RWPE1 (cell line): ENCODE measurements around the gene RBM12.
"Not testable (repeated sequence)": the region's sequence is repeated elsewhere in the genome, so short reads cannot be mapped to it uniquely, and the experiment has no call there.

Experiments
- CTCF ChIA-PET: fragments of 350-600 bp; sonication (Branson Sonifier 250); formaldehyde crosslinking; extraction: SDS; loops from one replicate; lab custom pipeline; 2021; lab: Yijun Ruan, JAX
- POLR2A ChIA-PET: fragments of 400-600 bp; formaldehyde crosslinking; extraction: SDS; loops from one replicate; lab custom pipeline; 2020; ENCODE audit warnings: antibody characterized with exemption; ENCODE audit not compliant: low non-redundant PET; lab: Yijun Ruan, JAX
- DNase-seq: peaks from one replicate; pipeline ENCODE4 v3.0.0; 2012; ENCODE audit warnings: low spot score
- H3K27ac ChIP-seq: fragments of 450-650 bp; 2 replicates; pipeline ENCODE4 v1.5.1; 2017
- TF ChIP-seq, protein P1 (sequence below): fragments of 450-650 bp; conservative IDR thresholded peaks from 2 replicates; pipeline ENCODE4 v1.5.1; 2017; ENCODE audit warnings: low read depth, mild to moderate bottlenecking

Gene RBM12

DNA sequence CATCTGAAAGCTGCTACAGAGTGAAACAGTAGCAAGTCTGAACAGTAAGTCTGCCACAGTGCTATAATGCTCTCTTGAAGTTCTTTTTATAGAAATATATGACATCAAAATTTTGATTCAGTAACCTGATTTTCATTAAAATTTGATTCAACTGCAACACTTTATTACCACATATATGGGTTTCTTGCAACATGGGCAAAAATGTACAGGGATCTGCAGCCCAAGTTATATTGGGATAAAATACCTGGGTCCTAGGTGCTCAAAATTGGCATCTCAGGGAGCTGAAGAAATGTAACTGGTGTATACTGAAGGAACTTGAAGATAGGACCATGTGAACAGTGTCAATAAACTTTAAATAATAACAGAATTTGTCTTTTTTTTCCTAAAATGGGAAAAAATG is 45.3 kb upstream of the RBM12 start:
- ChIA-PET POLR2A (no interaction called here), CTCF (interaction anchor here (0.6 to 0.7 kb wide), 3 partner anchors 11 to 1171 kb away, joined by 3 read pairs; partner anchors contain the start of genes NFS1 and ROMO1)
- TF ChIP-seq, protein P1, sequence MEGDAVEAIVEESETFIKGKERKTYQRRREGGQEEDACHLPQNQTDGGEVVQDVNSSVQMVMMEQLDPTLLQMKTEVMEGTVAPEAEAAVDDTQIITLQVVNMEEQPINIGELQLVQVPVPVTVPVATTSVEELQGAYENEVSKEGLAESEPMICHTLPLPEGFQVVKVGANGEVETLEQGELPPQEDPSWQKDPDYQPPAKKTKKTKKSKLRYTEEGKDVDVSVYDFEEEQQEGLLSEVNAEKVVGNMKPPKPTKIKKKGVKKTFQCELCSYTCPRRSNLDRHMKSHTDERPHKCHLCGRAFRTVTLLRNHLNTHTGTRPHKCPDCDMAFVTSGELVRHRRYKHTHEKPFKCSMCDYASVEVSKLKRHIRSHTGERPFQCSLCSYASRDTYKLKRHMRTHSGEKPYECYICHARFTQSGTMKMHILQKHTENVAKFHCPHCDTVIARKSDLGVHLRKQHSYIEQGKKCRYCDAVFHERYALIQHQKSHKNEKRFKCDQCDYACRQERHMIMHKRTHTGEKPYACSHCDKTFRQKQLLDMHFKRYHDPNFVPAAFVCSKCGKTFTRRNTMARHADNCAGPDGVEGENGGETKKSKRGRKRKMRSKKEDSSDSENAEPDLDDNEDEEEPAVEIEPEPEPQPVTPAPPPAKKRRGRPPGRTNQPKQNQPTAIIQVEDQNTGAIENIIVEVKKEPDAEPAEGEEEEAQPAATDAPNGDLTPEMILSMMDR = no peak
- H3K27ac ChIP-seq = no peak overlapping the region
- DNase-seq = no peak

DNA sequence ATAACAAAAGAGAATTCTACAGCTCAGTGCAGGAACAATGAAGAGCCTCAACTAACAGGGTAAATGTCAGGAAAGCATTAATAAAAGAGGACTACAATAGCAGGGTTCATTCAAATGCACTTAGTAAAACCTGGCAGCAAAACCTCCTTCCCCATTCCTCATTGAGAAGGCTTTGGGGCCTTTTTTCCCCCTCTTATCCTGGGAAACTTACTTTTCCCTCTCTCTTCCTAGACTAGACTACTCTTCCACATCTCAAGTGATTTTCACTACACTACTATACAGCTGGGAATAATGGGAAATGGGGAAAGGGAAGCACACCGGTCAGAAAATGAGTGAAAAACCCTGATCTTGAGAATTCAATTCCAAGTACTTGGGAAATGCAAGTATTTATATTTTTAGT is 44.6 kb upstream of the RBM12 start:
- ChIA-PET CTCF (no interaction called here), POLR2A (interaction anchor here (0.5 kb wide), 1 partner anchor 32 kb away, joined by 4 read pairs; no protein-coding TSS in a partner anchor)
- no peak for DNase-seq
- H3K27ac ChIP-seq = no peak overlapping the region
- TF ChIP-seq, protein P1 = no peak

DNA sequence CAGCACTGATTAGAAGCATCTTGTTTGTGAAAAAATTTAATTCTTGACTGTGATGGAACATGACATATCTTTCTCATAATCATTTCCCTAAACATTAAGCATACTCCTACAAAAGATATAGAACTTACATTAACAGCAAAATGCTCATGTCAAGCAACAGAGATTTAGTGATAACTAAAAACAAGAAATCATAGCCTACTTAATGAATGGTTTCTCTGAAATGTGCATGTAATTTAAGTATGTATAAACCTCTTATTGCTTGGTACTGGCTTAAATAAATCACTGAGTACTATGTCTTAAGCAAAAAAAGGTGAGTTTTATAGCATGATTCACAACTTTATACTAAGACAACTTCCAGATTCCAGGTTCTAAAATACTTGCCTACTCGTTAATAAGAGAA is 43.8 kb upstream of the RBM12 start:
- CTCF ChIA-PET = interaction anchor here (0.9 to 1.0 kb wide), 2 partner anchors 22 to 31 kb away, joined by 3 read pairs; no protein-coding TSS in a partner anchor
- TF ChIP-seq, protein P1 = no peak

DNA sequence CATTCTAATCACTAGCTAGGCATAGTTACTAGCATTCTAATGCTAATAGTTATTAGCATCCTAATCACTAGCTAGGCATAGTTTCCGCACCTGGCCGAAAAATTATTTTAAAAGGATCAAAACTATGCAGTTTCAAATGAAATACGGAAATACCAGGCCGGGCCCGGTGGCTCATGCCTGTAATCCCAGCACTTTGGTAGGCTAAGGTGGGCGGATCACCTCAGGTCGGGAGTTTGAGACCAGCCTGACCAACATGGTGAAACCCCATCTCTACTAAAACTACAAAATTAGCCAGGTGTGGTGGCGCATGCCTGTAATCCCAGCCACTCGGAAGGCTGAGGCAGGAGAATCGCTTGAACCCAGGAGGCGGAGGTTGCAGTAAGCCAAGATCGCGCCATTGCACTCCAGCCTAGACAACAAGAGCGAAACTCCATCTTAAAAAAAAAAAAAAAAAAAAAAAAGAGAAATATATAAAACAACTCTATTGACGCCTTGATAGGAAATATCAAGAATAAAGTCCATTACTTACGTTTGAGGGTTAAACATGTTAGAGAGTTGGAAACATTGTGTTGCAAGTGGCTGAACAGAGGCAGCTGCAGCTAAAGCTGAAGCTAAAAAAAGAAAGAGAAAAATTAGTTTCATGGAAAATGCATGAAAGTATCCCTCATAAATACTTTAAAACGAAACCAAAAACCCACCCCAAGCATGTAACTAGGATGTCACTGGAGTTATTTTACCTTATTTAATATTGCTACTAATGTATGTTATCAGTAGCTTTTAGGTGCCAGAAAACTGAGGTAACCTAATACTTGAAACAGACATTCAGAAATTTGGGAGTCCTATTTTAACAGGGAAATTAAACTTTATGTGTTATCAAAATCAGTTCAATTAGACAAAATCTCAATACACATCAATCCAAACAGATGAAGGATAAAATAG is 42.2 kb upstream of the RBM12 start:
- H3K27ac ChIP-seq, DNase-seq: not testable (repeated sequence)
- ChIA-PET POLR2A (interaction anchor here (0.6 kb wide), 1 partner anchor 162 kb away, joined by 5 read pairs; no protein-coding TSS in a partner anchor), CTCF (interaction anchor here (1.8 kb wide), 1 partner anchor 12 kb away, joined by 6 read pairs; no protein-coding TSS in a partner anchor)

More for the DNA sequence above, 43.8 kb upstream of the RBM12 start:
- POLR2A ChIA-PET = interaction anchor here (0.5 kb wide), 1 partner anchor 33 kb away, joined by 4 read pairs; no protein-coding TSS in a partner anchor
- no peak overlapping the region for H3K27ac ChIP-seq
- no peak for DNase-seq

DNA sequence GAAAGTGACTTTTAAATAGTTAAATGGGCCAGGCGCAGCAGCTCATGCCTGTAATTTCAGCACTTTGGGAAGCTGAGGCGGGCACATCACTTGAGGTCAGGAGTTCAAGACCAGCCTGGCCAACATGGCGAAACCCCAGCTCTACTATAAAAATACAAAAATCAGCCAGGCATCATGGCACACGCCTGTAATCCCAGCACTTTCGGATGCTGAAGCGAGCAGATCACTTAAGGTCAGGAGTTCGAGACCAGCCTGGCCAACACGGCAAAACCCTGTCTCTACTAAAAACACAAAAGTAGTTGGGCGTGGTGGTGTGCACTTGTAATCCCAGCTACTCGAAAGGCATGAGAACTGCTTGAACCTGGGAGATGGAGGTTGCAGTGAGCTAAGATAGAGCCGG is 41.2 kb upstream of the RBM12 start:
- CTCF ChIA-PET = interaction anchor here (1.8 kb wide), 1 partner anchor 13 kb away, joined by 6 read pairs; no protein-coding TSS in a partner anchor
- H3K27ac ChIP-seq = peak overlapping the region; percentile 42
- DNase-seq, POLR2A ChIA-PET: not testable (repeated sequence)

DNA sequence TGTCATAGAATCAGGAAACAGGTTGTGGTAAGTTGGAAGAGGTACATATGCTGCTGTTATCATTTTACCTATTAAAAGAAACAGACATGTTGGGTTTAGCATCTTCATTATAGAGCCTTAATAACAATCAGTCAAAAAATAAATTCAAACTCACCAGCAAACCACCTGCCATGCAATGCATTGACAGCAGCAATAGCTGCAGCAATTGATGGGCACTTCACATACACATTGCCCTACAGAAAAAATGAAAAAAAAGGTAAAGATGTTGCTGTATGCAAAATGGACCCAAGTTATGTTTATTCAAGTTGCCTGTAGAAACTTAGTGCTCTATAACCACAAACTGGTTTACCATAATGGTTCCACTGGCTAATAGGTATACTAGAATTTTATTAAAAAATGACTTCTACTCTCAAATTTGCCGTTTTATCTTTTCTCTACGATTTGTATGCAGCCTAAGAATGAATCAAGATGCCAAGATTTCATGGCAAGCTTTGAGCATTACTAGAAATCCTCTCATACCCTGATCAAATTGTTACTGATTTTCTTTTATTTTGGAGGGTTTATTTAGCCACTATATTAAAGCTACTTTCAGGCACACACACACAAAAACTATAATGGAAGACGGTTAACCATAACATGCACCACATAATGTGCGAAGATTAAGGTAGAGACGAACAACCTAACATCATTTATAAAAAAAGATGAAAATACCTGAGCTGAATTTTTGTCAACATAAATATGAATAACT is 40.0 kb upstream of the RBM12 start:
- H3K27ac ChIP-seq = no peak overlapping the region
- DNase-seq = no peak
- TF ChIP-seq, protein P1 = no peak
- CTCF ChIA-PET = interaction anchor here (0.6 to 0.7 kb wide), 2 partner anchors 35 to 200 kb away, joined by 3 to 4 read pairs; no protein-coding TSS in a partner anchor
- POLR2A ChIA-PET = no interaction called here
